Activated CD8-positive, alpha-beta memory T cell treated with anti-CD3 and anti-CD28 coated beads, Interleukin-2, amount 10 ng/mL, durations not matched to agents 7 days and 5 days (primary cell): ENCODE data around the gene PCGF2. TPM values are rescaled to one million over a fixed set of nuclear protein-coding genes. Genes with fewer than 3 reads are reported as not detected.

ENCODE experiments used
- ATAC-seq: fragments of 150-1000 bp; cut with Tn5 transposase; one replicate; pipeline ENCODE4 v1.10.0; 2021; ENCODE audit warnings: moderate library complexity
- CTCF ChIA-PET: fragments of 350-600 bp; sonication (Branson Sonifier 250); formaldehyde crosslinking; loops from one replicate; lab custom pipeline; 2021; ENCODE audit warnings: antibody characterized with exemption; lab: Charles Lee
- DNase-seq: peaks from one replicate; pipeline ENCODE4 v3.0.0-alpha.2; 2020
- H3K27ac Mint-ChIP-seq: one replicate; pipeline ENCODE4 v1.8.0; 2021; ENCODE audit warnings: mild to moderate bottlenecking, mixed read lengths
- H3K27me3 Mint-ChIP-seq: one replicate; pipeline ENCODE4 v1.8.0; 2021; ENCODE audit warnings: mixed read lengths
- H3K36me3 Mint-ChIP-seq: one replicate; pipeline ENCODE4 v1.8.0; 2021; ENCODE audit warnings: mild to moderate bottlenecking, mixed read lengths
- H3K4me1 Mint-ChIP-seq: one replicate; pipeline ENCODE4 v1.8.0; 2021; ENCODE audit warnings: mixed read lengths
- H3K4me3 Mint-ChIP-seq: one replicate; pipeline ENCODE4 v1.8.0; 2021; ENCODE audit warnings: mild to moderate bottlenecking, moderate library complexity, mixed read lengths
- H3K9me3 Mint-ChIP-seq: one replicate; pipeline ENCODE4 v1.8.0; 2022; ENCODE audit warnings: low read depth, mixed read lengths
- microRNA-seq: library from miRNA; unstranded; fragments of <30 nt; microRNA quantifications from one replicate; pipeline ENCODE4 v1.2.0, GENCODE V29; 2022
- total RNA-seq, 2 experiments: library from RNA; stranded (reverse); gene quantifications; one replicate each; pipeline ENCODE4 v1.2.3, GENCODE V29; 2021

The PCGF2 gene
- total RNA-seq, 2 experiments from 2014 or later, result 2.1 to 2.5 TPM

- Mint-ChIP-seq H3K9me3 (no peaks in the 10 kb centered on the region), H3K4me3 (no peak overlapping the region), H3K36me3 (no peaks in the 10 kb centered on the region), H3K27ac (no peak overlapping the region), H3K27me3 (no peaks in the 10 kb centered on the region), H3K4me1 (peaks cover 23% of the 10 kb centered on the region)
- ATAC-seq (no peak), DNase-seq (no peak)
- CTCF ChIA-PET, result interaction anchor here (0.8 to 8.2 kb wide), 3 partner anchors 17 to 41 kb away, joined by 3 to 36 read pairs (median 6); no protein-coding TSS in a partner anchor
Measured at GRCh38 chr17:38693700-38694329, 54.3 kb downstream of the PCGF2 start.

GRCh38 chr17:38691154-38691553 is 57.0 kb downstream of the PCGF2 start:
- Mint-ChIP-seq H3K27ac (no peak overlapping the region), H3K27me3 (no peaks in the 10 kb centered on the region), H3K9me3 (no peaks in the 10 kb centered on the region), H3K4me1 (peaks cover 5% of the 10 kb centered on the region), H3K36me3 (no peaks in the 10 kb centered on the region), H3K4me3 (no peak overlapping the region)
- CTCF ChIA-PET, result interaction anchor here (0.9 to 8.2 kb wide), 5 partner anchors 14 to 43 kb away, joined by 3 to 36 read pairs (median 5); no protein-coding TSS in a partner anchor
- DNase-seq (no peak), ATAC-seq (no peak)

- DNase-seq, result no peak
- no peak overlapping the region for H3K27ac Mint-ChIP-seq
- H3K27me3 Mint-ChIP-seq, result peaks cover 4% of the 10 kb centered on the region
- H3K36me3 Mint-ChIP-seq, result no peaks in the 10 kb centered on the region
- H3K4me1 Mint-ChIP-seq, result no peaks in the 10 kb centered on the region
- no peaks in the 10 kb centered on the region for H3K9me3 Mint-ChIP-seq
- CTCF ChIA-PET, result interaction anchor here (1.0 to 8.2 kb wide), 5 partner anchors 11 to 44 kb away, joined by 3 to 36 read pairs (median 5); no protein-coding TSS in a partner anchor
- ATAC-seq, result no peak
- no peak overlapping the region for H3K4me3 Mint-ChIP-seq
Measured at GRCh38 chr17:38690386-38690785, 57.8 kb downstream of the PCGF2 start.

- ATAC-seq (no peak), DNase-seq (no peak)
- Mint-ChIP-seq H3K9me3 (no peaks in the 10 kb centered on the region), H3K36me3 (no peaks in the 10 kb centered on the region), H3K4me3 (no peak overlapping the region), H3K4me1 (no peaks in the 10 kb centered on the region), H3K27ac (no peak overlapping the region), H3K27me3 (peaks cover 8% of the 10 kb centered on the region)
- CTCF ChIA-PET, result interaction anchor here (1.2 to 2.6 kb wide), 4 partner anchors 10 to 41 kb away, joined by 3 to 11 read pairs (median 5); no protein-coding TSS in a partner anchor
Measured at GRCh38 chr17:38687286-38687685, 60.9 kb downstream of the PCGF2 start.

GRCh38 chr17:38685491-38685890 is 62.6 kb downstream of the PCGF2 start:
- no peak for ATAC-seq
- Mint-ChIP-seq H3K4me3 (no peak overlapping the region), H3K4me1 (peaks cover 4% of the 10 kb centered on the region), H3K36me3 (no peaks in the 10 kb centered on the region), H3K9me3 (no peaks in the 10 kb centered on the region), H3K27ac (no peak overlapping the region), H3K27me3 (peaks cover 8% of the 10 kb centered on the region)
- CTCF ChIA-PET, result interaction anchor here (0.7 to 2.6 kb wide), 5 partner anchors 8 to 50 kb away, joined by 3 to 11 read pairs (median 4); partner anchors contain the start of gene EPOP
- no peak for DNase-seq

Small RNA genes lying within 50 kb of the gene (microRNA-seq; reads per million reads assigned to microRNA genes)
- gene MIR4726 (3.0 reads per million), gene MIR4734 (not detected)

Other genes with a start within 250 kb of the PCGF2 start
- under 1 TPM; 0.26 to 0.30 TPM for gene SRCIN1, start 142.4 kb downstream of the PCGF2 start, total RNA-seq
- 10 to 100 TPM; 10.4 to 20.1 TPM for gene EPOP, start 73.4 kb downstream of the PCGF2 start, total RNA-seq
- gene MLLT6, start 43.1 kb downstream of the PCGF2 start, total RNA-seq, result 100 to 1,000 TPM; 223 to 247 TPM
- 10 to 100 TPM; 51.3 to 54.3 TPM for gene CISD3, start 18.0 kb downstream of the PCGF2 start, total RNA-seq
- 100 to 1,000 TPM; 246 to 303 TPM for gene PSMB3, start 4.4 kb upstream of the PCGF2 start, total RNA-seq
- gene PIP4K2B, start 51.2 kb upstream of the PCGF2 start, total RNA-seq, result 10 to 100 TPM; 37.6 TPM
- 10 to 100 TPM; 28.7 to 33.0 TPM for gene CWC25, start 77.0 kb upstream of the PCGF2 start, total RNA-seq
- gene RPL23, start 105.4 kb upstream of the PCGF2 start, total RNA-seq, result 1,000 to 10,000 TPM in 1 of 2 experiments, 100 to 1,000 TPM in 1; 831 to 1,130 TPM
- gene LASP1, start 121.7 kb upstream of the PCGF2 start, total RNA-seq, result 100 to 1,000 TPM; 208 to 239 TPM
- gene FBXO47, start 219.1 kb upstream of the PCGF2 start, total RNA-seq, result under 1 TPM in 1 of 2 experiments, not detected in 1; 0.18 TPM